Bronchial epithelial cell (primary cell): ENCODE results near the gene HOXD8. TPM values are rescaled to one million over a fixed set of nuclear protein-coding genes. Genes with fewer than 3 reads are reported as not detected.

Experiments
- DNase-seq: peaks from one replicate; pipeline ENCODE4 v3.0.0-alpha.2; 2010; ENCODE audit warnings: low read depth
- FAIRE-seq: peaks from 2 replicates; lab custom pipeline; 2011; peaks lifted over from hg19 to GRCh38; lab: Jason Lieb, UNC
- H3K27me3 ChIP-seq: 2 replicates; pipeline ENCODE4 v1.5.1; 2011; ENCODE audit warnings: low read length; ENCODE audit not compliant: control insufficient read depth, insufficient read depth
- H3K36me3 ChIP-seq: 2 replicates; pipeline ENCODE4 v1.5.1; 2011; ENCODE audit warnings: low read length; ENCODE audit not compliant: control insufficient read depth, insufficient read depth
- H3K4me3 ChIP-seq: 2 replicates; pipeline ENCODE4 v1.5.1; 2011; ENCODE audit warnings: mild to moderate bottlenecking, low read depth, low read length, control low read depth
- CTCF ChIP-seq: IDR thresholded peaks from 2 replicates; pipeline ENCODE4 v1.5.1; 2011; ENCODE audit warnings: mild to moderate bottlenecking, moderate library complexity, low read length, control low read depth, inconsistent platforms; ENCODE audit not compliant: insufficient read depth, severe bottlenecking
- total RNA-seq: library from RNA; depleted of rRNA; stranded (reverse); fragments of >200 nt; gene quantifications from 2 replicates; pipeline ENCODE4 v1.2.1, GENCODE V29; 2014

HOXD8 gene
- total RNA-seq, 1 donor from 2014 or later: not detected

DNA sequence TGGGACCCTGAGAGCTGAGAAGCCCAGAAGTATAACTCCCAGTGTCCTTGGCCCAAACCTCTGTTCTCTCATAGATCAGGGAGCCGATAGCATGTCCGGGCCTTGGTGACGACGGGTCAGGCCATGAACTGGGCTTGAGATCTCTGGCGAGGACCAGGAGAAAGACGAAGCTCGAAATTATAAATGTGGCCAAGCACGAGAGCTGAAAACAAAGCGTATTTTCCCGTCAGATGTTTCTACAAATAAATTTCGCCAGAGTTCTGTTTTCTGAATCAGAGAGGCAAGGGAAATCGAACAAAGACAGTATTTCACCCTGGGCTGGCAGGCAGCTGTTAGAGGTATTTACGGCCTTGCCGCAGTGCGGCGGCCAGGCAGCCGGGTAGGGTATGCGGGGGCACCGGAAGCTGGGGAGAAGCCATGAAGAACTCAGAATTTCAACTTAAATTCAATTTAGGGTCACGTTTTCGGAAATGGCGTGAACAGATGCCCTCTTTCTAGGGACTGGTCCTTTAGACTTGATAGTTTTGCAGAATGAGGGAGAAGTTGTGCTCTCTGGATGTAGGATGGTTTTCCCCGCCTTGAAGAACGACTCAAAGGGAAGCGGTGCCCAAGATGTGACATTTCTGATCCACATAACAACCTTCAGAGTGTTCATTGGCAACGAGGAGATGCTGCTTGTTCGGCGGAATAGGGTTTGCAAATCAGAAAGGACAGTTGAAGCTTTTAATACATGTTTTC is 9.6 kb downstream of the HOXD8 start:
- Histone ChIP-seq H3K27me3 (peaks cover 52% of the 10 kb centered on the region), H3K36me3 (no peaks in the 10 kb centered on the region), H3K4me3 (no peak overlapping the region)
- FAIRE-seq (no peak), DNase-seq (no peak)
- TF ChIP-seq CTCF: no peak

DNA sequence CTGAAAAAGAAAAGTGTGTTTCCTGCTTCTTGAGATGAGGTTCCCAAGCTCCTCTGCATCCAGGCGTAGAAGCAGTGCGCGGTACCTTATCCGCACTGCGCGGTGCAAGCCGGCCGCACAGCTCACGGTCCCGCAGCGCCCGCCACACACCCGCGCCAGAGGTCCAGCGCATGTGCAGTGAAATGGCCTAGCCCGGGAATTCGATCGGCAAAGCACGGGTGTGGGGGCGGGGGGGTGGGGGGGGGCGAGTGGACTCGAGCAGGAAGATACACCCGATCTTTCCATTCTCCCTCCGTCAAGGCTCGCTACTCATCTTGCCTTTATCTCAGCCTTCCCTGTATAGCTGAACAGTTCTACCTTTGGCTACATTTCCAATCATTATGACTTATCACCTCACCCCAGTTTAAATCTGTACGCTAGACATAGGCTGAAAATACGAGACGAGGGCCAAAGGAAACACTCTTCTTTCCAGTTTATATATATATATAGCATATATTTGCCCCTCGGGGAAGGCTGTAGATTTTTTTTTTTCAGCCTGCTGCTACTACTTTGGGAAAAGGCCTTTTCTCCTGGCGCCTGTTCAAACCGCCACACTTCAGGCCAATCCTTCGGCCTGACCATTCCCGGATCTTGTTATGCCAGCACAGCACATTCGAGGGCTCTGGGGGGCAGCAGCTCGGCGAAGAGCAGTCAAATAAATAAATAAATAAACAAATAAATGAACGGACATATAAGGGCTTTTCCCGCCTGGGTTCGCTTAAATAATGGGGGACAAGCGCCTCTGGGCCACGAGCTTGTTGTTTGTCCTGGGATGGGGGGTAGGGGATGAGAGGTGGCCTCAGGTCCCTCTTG is 10.4 kb downstream of the HOXD8 start:
- Histone ChIP-seq H3K27me3 (peaks cover 50% of the 10 kb centered on the region), H3K4me3 (no peak overlapping the region), H3K36me3 (no peaks in the 10 kb centered on the region)
- no peak for TF ChIP-seq CTCF
- DNase-seq: no peak
- FAIRE-seq: no peak

DNA sequence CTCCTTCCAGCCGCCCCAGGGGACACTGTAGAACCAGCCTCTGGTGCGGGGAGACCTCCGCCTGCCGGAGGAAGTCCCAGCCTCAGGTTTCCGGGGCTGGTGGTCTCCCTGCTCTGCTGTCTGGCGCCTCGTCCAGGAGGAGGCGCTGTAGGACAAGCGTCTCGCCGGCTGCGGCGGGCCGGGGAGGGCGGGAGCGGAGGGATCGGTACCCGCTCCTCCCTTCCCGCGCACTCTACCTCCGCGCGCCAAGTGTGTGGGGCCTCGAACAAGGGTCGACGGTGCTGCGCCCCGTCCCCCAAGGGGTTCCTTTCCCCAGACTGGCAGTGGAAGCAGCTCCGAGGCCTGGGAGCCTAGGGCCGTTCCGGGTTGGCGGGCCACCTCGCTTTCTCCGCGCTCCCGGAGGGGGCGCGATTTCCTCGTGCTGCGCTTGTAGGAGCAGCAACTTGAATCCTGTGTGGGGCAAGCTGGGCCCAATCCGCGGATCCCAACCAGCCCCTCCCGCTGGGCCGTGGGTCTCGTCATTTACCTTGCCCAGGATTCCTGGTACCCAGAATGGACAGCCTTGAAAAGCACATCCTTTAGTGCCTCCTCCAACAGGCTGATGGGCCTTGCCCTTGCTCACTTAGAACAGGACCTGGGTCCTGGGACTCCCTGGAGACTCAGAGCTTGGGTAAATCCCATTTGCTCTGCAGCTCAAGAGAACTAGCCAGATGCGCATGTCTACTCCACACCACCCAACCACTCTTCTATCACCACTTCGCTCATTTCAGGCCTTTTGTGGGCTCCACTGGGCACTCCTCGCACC is 11.2 kb downstream of the HOXD8 start:
- Histone ChIP-seq H3K27me3 (peaks cover 53% of the 10 kb centered on the region), H3K36me3 (no peaks in the 10 kb centered on the region), H3K4me3 (peak overlapping the region; percentile 46)
- TF ChIP-seq CTCF: peak; percentile 91
- peak; percentile 25 for DNase-seq
- no peak for FAIRE-seq

DNA sequence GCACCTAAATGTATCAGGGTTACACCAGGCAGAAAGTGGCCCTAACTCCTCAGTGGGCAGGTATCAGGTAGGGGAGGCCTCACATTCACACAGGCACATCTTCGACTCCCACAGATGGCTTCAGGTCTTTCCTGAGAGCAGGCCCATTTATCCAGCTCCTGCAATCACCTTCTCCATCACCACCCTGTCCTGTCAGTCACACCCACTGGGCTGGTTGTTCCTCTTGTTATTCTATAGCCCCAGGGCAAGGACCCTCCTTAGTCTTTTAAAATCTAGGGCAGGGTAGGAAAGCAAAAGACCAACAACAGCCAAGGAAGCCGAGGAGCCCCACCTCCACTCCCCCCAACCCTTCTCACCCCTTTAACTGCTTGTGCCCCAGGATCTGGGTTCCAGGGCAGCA is 12.8 kb downstream of the HOXD8 start:
- Histone ChIP-seq H3K36me3 (no peaks in the 10 kb centered on the region), H3K4me3 (no peak overlapping the region), H3K27me3 (peaks cover 53% of the 10 kb centered on the region)
- FAIRE-seq (no peak), DNase-seq (no peak)
- TF ChIP-seq CTCF: no peak

- no peak for TF ChIP-seq CTCF
- FAIRE-seq (no peak), DNase-seq (no peak)
- no peak overlapping the region for H3K4me3 ChIP-seq
- H3K36me3 ChIP-seq: no peaks in the 10 kb centered on the region
- H3K27me3 ChIP-seq: peaks cover 64% of the 10 kb centered on the region
Measured at GRCh38 chr2:176145085-176145969, 15.8 kb downstream of the HOXD8 start.
